PFSK-1 (cell line): ENCODE data around the gene ACSL3.

Experiments
- POLR2AphosphoS5 ChIP-seq: IDR thresholded peaks from 2 replicates; pipeline ENCODE4 v1.6.1; 2012; ENCODE audit warnings: low read depth, mild to moderate bottlenecking, control low read depth, low read length, moderate library complexity
- SIN3A ChIP-seq: IDR thresholded peaks from 2 replicates; pipeline ENCODE4 v1.6.1; 2012; ENCODE audit warnings: mild to moderate bottlenecking, low read length, moderate library complexity, borderline replicate concordance; ENCODE audit not compliant: insufficient read depth
- TF ChIP-seq, protein P1 (sequence below), 2 experiments: IDR thresholded peaks; 2 replicates each; pipeline versions ENCODE4 v1.6.1 to v1.8.0; 2011 to 2012; ENCODE audit warnings: low read depth in 2 of 2, low read length in 2 of 2, control low read depth in 1 of 2, inconsistent platforms in 1 of 2, mild to moderate bottlenecking in 1 of 2, moderate library complexity in 1 of 2; ENCODE audit not compliant: insufficient read depth in 1 of 2

DNA sequence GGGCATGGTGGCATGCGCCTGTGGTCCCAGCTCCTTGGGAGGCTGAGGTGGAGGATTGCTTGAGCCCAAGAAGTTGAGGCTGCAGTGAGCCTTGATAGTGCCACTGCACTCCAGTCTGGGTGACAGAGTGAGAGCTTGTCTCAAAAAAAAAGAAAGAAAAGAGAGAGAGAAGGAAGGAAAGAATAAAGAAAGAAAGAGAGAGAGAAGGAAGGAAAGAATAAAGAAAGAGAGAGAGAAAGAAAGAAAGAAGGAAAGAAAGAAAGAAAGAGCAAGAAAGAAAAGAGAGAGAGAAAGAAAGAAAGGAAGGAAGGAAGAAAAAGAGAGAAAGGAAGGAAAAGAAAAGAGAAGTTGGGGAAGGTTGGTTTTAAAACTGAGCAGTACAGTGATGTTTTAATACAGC, 49.0 kb upstream of the ACSL3 start:
- TF ChIP-seq POLR2AphosphoS5 (no peak), SIN3A (no peak)
- TF ChIP-seq, protein P1, sequence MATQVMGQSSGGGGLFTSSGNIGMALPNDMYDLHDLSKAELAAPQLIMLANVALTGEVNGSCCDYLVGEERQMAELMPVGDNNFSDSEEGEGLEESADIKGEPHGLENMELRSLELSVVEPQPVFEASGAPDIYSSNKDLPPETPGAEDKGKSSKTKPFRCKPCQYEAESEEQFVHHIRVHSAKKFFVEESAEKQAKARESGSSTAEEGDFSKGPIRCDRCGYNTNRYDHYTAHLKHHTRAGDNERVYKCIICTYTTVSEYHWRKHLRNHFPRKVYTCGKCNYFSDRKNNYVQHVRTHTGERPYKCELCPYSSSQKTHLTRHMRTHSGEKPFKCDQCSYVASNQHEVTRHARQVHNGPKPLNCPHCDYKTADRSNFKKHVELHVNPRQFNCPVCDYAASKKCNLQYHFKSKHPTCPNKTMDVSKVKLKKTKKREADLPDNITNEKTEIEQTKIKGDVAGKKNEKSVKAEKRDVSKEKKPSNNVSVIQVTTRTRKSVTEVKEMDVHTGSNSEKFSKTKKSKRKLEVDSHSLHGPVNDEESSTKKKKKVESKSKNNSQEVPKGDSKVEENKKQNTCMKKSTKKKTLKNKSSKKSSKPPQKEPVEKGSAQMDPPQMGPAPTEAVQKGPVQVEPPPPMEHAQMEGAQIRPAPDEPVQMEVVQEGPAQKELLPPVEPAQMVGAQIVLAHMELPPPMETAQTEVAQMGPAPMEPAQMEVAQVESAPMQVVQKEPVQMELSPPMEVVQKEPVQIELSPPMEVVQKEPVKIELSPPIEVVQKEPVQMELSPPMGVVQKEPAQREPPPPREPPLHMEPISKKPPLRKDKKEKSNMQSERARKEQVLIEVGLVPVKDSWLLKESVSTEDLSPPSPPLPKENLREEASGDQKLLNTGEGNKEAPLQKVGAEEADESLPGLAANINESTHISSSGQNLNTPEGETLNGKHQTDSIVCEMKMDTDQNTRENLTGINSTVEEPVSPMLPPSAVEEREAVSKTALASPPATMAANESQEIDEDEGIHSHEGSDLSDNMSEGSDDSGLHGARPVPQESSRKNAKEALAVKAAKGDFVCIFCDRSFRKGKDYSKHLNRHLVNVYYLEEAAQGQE (IDR thresholded peaks at IDR 0.05; ENCODE audit: insufficient read depth in 1 of 2, low read depth in 2 of 2, low read length in 2 of 2) = no peak
